Raji (cell line): Measurements from ENCODE around the gene CPZ.

ENCODE experiments used
- POLR2A ChIP-seq: IDR thresholded peaks from 2 replicates; pipeline ENCODE4 v1.6.1; 2011; ENCODE audit warnings: low read depth, low read length, control low read depth; ENCODE audit not compliant: insufficient read depth

The CPZ gene

DNA sequence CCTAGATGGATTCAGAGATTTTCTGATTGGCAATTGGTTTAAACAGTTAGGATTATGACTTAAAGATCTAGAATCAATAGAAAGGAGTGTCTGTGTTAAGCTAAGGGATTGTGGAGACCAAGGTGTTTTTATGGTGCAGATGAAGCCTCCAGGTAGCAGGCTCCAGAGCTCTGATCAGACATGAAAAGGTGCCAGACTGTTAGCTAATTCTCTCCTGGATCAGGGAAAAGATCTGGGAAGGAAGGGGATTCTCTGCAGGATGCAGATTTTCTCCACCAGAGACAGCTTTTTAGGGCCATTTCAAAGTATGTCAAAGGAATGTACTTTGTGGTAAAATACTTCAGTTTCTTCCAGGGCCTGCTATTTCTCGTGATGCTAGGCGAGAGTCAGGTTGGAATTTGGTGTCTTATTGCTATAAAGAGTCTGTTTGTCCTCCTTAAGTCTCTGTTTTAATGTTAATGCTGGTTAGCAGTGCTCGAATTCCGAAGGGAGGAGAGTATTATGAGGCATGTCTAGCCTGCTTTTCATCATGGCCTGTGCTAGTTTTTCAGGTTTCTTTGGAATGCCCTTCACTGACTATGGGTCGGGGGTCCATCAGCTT is 24.4 kb upstream of the CPZ start:
- no peak for TF ChIP-seq POLR2A

DNA sequence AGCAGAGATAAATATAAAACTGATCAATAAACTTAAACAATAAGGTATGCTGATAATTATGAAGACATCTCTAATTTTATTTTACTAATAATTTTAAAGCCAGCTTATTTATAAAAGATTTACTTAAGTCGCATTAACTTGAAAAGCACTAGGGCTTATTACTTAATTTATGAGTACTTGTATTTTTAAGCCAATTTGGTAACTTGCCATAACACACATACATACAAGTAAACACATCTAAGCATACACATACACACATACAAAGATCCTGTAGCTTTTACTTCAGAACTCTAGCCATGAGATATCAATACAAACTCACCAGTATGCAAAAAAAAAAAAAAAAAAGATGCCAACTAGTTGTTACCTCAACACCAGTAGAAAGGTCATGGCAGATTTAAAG is 22.4 kb upstream of the CPZ start:
- no peak for TF ChIP-seq POLR2A

DNA sequence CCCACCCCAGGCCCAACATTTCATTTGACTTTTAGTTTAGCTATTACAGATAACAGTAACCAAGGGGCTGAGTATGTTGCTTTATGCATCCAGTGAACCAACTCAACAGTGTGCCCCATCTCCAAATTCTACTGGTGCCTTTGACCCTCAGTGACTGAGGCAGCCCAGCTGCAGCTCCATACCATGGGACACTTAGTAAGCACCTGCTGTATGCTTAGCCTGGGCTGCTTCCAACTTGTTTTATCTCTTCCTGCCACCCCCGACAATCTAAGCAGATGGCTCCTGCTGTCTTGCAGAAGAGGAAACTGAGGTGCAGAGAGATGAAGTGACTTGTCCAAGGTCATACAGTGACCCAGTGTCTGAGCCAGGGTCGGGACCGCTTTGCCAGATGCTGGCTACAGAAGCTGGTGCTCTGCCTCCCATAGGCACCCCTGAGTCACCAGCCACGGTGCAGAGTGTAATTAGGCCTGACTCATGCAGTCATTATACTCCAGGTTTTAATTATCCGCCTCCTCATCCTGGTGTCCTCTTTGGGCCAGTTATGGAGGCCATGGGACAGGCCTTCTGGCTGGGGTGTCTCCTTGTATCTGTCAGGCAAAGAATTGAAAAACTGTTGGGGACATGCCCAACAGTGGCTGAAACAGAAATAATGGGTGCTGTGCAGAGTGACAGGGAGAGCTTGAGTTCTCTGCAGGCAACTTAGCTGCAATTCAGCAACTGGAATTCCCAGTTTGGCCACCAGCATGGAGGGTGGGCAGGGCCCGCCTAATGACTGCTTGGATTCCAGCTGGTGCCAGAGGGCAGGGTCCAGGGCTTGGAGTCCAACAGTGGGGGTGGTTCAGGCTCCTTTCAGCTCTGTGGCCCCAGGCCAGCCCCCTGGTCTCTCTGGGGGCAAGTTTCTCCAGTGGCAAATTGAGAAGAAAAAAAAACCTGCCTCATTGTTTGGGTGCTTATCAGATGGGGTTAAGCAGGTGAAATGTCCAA is 20.6 kb upstream of the CPZ start:
- no peak for TF ChIP-seq POLR2A

DNA sequence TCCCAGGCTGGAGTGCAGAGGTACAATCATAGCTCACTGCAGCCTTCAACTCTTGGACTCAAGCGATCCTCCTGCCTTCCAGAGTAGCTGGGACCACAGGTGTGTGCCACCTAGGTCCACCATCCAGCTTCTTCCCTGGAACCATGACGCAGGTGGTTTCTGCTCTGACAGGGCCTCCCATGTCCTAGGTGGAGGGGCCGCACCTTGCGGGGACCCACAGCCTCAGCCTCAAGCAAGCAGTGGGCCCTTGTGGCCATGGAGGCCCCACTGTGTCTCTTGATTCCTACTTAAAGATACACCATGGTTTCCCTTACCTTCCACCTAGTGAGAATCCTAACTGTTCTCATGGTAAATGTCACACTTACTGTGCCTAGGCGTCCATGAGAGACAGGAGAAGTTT is 19.3 kb upstream of the CPZ start:
- TF ChIP-seq POLR2A, result no peak

DNA sequence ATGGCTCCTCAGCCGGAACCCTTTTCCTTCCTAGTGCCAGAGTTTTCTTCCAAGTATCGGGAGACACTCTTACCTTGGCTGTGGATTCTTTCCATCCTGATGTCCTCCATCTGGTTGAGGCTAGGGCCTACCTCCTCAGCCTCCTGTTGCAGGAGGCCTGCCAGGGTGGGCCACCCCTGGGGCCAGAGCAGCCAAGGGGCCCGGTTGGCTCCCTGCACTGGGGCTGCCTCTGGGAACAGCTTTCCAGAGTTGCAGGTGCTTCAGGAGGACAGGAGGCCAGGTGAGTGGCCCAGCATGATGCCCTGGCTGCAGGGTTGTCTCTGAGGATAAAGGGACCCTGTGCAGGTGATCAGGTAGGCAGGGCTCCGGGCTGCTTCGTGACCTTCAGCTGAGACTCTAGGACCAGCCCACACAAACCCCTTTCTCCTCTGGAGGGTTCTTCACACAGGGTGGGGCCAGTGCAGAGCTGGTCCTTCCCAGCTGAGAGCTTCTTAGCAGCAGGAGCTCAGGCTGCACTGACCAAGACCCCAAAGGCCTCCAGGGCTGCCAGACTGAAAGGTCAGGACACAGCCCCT is 17.7 kb upstream of the CPZ start:
- no peak for TF ChIP-seq POLR2A

DNA sequence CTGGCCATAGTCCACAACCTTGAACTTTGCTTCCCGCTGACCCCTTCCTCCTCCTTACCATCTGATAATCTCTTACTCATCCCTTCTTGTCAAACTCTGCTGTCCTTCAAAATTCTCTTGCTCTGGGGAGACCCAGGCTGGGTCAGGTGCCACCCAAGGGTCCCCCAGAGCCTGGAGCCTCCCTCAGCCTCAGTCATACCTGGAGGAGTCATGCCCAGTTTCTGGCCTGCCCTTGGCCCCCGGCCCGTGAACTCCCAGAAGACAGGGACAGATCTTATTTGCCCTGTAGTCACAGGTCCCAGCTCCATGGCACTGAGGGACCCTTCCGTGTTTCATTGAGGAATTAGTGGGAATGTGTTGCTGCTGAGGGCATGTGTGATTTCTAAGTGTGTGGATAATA is 17.1 kb upstream of the CPZ start:
- TF ChIP-seq POLR2A, result no peak

DNA sequence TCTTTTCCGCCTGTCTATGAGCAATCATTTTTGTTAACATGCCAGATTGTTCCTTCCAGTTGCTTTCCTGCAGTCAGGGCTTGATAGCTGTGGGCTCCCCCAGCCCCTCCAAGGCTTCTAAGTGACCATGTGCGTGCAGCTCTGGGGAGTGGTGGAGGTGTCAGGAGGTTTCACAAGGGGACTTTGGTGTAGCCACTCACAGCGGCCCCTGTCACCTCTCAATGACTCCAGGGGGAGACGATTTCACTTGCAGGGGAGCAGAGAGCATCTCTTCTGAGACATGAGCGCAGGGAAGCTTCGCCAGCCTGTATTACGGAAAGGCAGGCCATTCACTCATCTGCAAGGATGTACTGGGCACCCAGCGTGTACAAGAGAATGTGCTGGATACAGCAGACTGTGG is 15.5 kb upstream of the CPZ start:
- TF ChIP-seq POLR2A, result no peak

DNA sequence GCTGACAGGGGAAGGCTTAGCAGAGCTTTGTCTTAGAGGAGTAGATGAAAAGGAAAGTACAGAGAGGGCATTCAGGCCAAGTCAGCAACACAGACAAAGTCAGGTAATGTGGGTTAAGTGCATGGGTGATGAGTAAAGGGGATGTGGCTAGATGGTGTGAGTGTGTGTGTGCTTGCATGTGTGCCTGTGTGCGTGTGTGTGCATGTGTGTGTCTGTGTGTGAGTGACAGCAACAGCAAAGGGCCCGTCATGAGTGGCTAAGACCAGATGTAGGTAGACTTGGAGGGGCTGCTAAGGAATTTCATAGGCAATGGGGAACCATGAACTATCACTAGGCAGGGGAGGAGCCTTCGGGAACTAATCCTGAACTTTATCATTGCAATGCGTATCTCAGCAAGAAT is 14.6 kb upstream of the CPZ start:
- no peak for TF ChIP-seq POLR2A

DNA sequence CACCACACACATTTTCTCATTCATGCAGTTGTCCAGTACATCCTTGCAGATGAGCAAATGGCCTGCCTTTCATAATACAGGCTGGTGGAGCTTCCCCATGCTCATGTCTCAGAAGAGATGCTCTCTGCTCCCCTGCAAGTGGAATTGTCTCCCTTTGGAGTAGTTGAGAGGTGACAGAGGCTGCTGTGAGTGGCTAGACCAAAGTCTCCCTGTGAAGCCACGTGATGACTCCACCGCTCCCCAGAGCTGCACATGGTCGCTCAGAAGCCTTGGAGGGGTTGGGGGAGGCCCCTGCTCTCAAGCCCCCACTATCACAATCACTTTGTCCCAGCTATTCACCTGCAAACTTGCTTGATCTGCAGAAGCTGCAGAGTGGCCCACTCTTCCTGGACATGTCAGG is 13.8 kb upstream of the CPZ start:
- TF ChIP-seq POLR2A, result no peak

DNA sequence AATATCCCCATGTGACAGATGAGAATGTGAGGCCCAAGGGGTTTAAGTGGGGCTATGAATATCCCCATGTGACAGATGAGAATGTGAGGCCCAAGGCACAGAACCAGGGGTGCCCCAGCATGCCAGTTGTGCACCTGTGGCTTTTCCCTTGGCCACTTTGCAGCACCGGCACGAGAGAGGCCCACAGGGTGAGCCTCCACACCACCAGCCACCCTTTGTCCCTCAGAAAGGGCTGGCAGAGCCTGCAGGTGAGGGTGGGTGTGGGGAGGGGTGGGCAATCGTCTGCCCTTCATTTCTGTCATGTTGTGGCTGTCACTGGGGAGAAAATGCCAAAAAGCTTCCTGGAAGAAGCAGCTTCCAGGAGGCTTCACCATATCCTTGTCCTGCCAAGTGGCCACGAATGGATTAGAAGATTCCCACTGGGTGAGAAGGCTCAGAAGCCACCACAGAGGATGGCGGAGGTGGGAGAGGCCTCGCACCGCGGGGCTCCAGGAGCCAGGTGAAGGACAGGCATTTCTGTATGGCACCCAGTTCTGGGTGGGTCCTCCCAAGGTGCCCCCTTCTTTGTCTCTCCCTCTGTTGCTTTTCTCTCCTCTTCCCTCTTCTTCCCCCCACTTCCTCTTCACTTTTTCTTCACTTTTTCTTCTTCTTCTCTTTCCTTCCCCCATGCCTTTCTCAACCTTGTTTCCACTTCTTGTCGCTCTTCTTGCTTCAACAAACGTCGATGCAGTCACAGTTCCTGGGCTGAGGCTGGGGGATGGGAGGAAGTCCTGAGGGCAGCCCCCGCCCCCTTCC is 12.8 kb upstream of the CPZ start:
- TF ChIP-seq POLR2A, result no peak

DNA sequence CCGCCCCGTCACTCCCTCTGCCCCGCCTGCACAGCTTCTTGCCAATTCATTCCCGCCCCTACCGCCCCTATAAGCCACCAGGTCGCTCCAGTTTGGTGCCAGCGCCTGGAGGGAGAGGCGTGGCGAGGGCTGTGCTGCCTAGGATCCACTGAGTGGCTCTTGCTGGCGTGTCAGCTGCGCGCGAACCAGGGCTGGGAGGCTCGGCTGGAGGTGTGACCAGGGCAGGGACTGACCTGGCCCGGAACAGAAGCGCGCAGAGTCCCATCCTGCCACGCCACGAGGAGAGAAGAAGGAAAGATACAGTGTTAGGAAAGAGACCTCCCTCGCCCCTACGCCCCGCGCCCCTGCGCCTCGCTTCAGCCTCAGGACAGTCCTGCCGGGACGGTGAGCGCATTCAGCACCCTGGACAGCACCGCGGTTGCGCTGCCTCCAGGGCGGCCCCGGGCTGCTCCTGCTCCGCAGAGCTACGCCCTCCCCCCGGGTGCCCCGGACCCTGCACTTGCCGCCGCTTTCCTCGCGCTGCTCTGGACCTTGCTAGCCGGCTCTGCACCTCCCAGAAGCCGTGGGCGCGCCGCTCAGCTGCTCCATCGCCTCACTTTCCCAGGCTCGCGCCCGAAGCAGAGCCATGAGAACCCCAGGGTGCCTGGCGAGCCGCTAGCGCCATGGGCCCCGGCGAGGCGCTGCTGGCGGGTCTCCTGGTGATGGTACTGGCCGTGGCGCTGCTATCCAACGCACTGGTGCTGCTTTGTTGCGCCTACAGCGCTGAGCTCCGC is 12.1 kb upstream of the CPZ start, which contains the start of gene GPR78:
Gene GPR78 (plus strand): TSS at position 72 of the 773 bp plus-strand sequence. CDS start 591 bp downstream, at position 663.
- TF ChIP-seq POLR2A, result no peak

DNA sequence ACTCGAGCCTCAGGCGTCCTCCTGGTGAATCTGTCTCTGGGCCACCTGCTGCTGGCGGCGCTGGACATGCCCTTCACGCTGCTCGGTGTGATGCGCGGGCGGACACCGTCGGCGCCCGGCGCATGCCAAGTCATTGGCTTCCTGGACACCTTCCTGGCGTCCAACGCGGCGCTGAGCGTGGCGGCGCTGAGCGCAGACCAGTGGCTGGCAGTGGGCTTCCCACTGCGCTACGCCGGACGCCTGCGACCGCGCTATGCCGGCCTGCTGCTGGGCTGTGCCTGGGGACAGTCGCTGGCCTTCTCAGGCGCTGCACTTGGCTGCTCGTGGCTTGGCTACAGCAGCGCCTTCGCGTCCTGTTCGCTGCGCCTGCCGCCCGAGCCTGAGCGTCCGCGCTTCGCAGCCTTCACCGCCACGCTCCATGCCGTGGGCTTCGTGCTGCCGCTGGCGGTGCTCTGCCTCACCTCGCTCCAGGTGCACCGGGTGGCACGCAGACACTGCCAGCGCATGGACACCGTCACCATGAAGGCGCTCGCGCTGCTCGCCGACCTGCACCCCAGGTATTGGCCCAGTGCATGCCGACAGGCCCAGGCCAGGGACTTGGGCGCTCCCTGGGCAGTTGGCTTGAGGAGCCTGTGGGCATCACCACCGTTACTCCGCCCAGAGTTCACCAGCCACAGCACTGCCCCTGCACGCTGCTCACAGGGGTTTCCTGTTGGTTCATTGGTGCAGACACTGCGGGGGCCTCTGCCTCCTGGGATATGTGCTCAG is 11.3 kb upstream of the CPZ start:
- TF ChIP-seq POLR2A, result no peak

DNA sequence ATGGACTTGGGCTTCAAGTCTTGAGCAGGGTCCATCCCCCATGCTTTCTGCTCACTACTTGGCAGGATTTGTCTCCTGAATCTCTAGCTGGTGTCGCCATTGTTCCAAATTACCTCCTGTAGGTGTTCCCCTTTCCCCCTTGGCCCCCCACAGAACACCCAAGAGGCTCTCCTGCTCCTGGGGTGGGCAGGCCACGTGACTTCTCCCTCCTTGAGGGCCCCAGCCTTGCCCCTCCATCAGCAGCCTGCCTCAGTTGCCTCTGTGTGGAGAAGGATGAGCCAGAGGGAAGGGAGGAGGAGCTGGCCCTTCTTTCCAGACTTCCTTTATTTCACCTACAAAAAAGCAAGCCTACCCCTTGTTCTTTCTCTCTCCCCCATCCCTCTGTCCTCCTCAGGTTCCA is 10.5 kb upstream of the CPZ start:
- no peak for TF ChIP-seq POLR2A

DNA sequence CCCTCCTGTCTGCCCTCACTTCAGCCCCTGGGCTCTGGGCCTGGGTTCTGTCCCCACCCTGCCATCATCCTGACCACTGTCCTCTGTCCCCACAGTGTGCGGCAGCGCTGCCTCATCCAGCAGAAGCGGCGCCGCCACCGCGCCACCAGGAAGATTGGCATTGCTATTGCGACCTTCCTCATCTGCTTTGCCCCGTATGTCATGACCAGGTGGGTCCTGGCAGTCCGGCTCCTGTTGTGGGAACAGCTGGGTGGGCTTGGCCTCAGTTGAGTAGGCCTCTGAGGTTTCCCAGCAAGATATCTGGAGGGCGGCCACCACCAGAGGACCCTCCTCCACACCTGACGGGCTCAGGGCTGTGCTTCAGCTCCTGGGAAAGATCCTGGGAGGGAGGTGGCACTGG is 10.1 kb upstream of the CPZ start:
- TF ChIP-seq POLR2A, result no peak

DNA sequence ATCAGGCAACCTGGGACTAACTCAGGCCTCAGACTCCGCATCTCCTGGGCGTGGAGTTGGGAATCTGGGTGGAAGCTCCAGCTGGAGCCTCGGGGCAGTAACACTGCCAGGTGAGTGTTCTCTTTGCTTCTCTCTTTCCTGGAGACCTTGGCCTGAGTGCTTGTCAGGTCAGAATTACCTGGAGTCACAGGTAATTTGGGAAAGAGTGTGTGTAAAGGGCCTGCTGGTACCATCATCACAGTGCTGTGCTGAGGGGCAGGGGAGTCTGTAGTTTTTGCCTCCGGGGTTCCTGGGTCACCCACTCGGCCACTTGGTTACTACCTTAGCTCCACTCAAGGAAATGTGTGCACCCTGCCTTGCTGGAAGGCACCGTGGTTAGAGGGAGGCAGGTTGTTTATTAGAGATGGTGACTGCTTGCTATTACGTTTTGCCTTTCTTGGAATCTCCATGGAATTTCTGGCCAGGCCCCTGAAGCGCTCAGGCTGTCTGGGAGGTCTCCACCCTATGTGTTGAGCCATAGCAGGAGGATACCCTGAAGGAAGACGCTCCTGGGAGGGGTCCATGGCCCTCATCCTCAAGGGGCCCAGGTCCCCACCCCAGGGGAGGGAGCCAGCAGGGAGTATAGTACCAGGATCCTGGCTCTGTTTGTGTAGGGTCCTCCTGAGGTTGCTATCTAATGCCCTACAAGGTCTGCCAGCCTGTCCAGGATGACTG is 9.5 kb upstream of the CPZ start:
- no peak for TF ChIP-seq POLR2A
